ENCODE data around the gene TENM4. TPM values are rescaled to one million over a fixed set of nuclear protein-coding genes. Genes with fewer than 3 reads are reported as not detected.

Gene TENM4
- total and polyA plus RNA-seq, 2 of the 13 experiments (the other 11 are each of a cell fraction or from before 2014, with no cell fraction given) = not detected

DNA sequence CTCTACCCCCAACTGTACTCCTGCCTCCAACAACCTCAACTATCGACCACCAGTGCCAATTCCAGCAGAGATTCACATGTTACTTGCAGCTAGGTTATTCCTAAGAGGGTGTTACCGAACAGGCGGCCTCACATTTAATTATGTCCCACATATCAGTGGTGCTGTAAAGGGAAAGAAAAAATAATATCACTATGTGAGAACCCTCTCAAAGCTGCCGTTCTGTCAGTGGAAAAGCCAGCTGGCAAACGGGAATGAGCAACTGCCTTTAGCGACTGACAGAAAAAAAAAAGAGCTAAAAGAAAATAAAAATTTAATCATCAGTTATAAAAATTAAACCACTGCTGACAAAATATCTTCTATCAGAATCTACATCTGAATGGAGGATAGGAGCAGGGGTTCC is 595.3 kb downstream of the TENM4 start:
- H3K27me3 ChIP-seq (ENCODE audit: control insufficient read depth in 1 of 2, insufficient read depth in 2 of 2, low read length in 2 of 2) = peaks cover 0 to 11% of the 10 kb centered on the region in 2 experiments; a peak in 2 of 5 replicates
- H3K4me2 ChIP-seq (ENCODE audit: low read depth, low read length) = no peak overlapping the region
- intact Hi-C loops (cut with micrococcal nuclease; ENCODE audit: unreplicated experiment) = no loop called here
- no peaks in the 10 kb centered on the region for H4K20me1 ChIP-seq (ENCODE audit: insufficient read depth, low read length)
- in situ Hi-C loops (cut with HindIII; ENCODE audit: extremely low pct_ligation_motif_present, low pct_unique_long_range_greater_than_20kb) = no loop called here
- BruUV-seq (replicated peaks) = no TSS peak
- no peak overlapping the region for H3K27ac ChIP-seq (ENCODE audit: extremely low read length, insufficient read depth, low read length)
- no peaks in the 10 kb centered on the region for H3K36me3 ChIP-seq (replicated peaks in 1 of 2; ENCODE audit: control insufficient read depth in 1 of 2, insufficient read depth in 2 of 2, low read length in 2 of 2)
- no peak overlapping the region for H3K9ac ChIP-seq (ENCODE audit: insufficient read depth, low read depth, low read length)
- ChIA-PET POLR2A (no interaction called here), CTCF (ENCODE audit: low intra/inter-chr PET ratio, low total read pairs) (no interaction called here)
- H3K4me3 ChIP-seq (replicated peaks in 1 of 3; ENCODE audit: insufficient read depth in 1 of 3, low read depth in 2 of 3, low read length in 3 of 3) = no peak overlapping the region
- TF ChIP-seq ZSCAN20 (CRISPR knock-in tag; IDR thresholded peaks at IDR 0.05; ENCODE audit: borderline replicate concordance) (no peak), ASH2L (IDR thresholded peaks at IDR 0.05; ENCODE audit: insufficient read length, low read depth, low read length) (no peak), ZMAT3 (CRISPR knock-in tag; conservative IDR thresholded peaks at IDR 0.05) (no peak), ZNF510 (CRISPR knock-in tag; IDR thresholded peaks at IDR 0.05; ENCODE audit: low read depth) (no peak), MXI1 (IDR thresholded peaks at IDR 0.05; ENCODE audit: borderline replicate concordance, low read depth, low read length) (no peak), ZFP82 (CRISPR knock-in tag; IDR thresholded peaks at IDR 0.05; ENCODE audit: borderline replicate concordance) (no peak), ZNF891 (CRISPR knock-in tag; IDR thresholded peaks at IDR 0.05) (no peak), ZNF430 (CRISPR knock-in tag; IDR thresholded peaks at IDR 0.05) (no peak), HNRNPUL1 (IDR thresholded peaks at IDR 0.05; ENCODE audit: low read depth, low read length) (no peak), ZNF512 (CRISPR knock-in tag; IDR thresholded peaks at IDR 0.05) (no peak), ZNF605 (CRISPR knock-in tag; IDR thresholded peaks at IDR 0.05) (no peak), IRX3 (CRISPR knock-in tag; IDR thresholded peaks at IDR 0.05; ENCODE audit: borderline replicate concordance, low read depth) (no peak), SNRNP70 (IDR thresholded peaks at IDR 0.05; ENCODE audit: low read depth, low read length) (no peak), RBM22 (optimal IDR thresholded peaks at IDR 0.05; ENCODE audit: low read length) (no peak), ZNF264 (CRISPR knock-in tag; IDR thresholded peaks at IDR 0.05) (no peak)
- TF ChIP-seq, protein P1, sequence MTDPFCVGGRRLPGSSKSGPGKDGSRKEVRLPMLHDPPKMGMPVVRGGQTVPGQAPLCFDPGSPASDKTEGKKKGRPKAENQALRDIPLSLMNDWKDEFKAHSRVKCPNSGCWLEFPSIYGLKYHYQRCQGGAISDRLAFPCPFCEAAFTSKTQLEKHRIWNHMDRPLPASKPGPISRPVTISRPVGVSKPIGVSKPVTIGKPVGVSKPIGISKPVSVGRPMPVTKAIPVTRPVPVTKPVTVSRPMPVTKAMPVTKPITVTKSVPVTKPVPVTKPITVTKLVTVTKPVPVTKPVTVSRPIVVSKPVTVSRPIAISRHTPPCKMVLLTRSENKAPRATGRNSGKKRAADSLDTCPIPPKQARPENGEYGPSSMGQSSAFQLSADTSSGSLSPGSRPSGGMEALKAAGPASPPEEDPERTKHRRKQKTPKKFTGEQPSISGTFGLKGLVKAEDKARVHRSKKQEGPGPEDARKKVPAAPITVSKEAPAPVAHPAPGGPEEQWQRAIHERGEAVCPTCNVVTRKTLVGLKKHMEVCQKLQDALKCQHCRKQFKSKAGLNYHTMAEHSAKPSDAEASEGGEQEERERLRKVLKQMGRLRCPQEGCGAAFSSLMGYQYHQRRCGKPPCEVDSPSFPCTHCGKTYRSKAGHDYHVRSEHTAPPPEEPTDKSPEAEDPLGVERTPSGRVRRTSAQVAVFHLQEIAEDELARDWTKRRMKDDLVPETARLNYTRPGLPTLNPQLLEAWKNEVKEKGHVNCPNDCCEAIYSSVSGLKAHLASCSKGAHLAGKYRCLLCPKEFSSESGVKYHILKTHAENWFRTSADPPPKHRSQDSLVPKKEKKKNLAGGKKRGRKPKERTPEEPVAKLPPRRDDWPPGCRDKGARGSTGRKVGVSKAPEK (CRISPR knock-in tag; IDR thresholded peaks at IDR 0.05; ENCODE audit: borderline replicate concordance) = no peak
- H3K9me3 ChIP-seq (ENCODE audit: low read length) = no peaks in the 10 kb centered on the region
- no peak overlapping the region for H2AFZ ChIP-seq (ENCODE audit: low read length)
- FAIRE-seq = no peak
- no peak for DNase-seq (ENCODE audit: low spot score)
- 1% methylated on average over 6 of the region's 6 CpGs for WGBS (ENCODE audit: low lambda C conversion rate)
- no peaks in the 10 kb centered on the region for H3K4me1 ChIP-seq (ENCODE audit: insufficient read depth, low read length)
- H3K79me2 ChIP-seq (ENCODE audit: insufficient read depth, low read length) = no peaks in the 10 kb centered on the region
- no peak for ATAC-seq

Measured in HepG2 (cell line).